ENCODE results near the gene NAIP.
"Not testable (repeated sequence)": the region's sequence is repeated elsewhere in the genome, so short reads cannot be mapped to it uniquely, and the experiment has no call there.

Gene NAIP, protein sequence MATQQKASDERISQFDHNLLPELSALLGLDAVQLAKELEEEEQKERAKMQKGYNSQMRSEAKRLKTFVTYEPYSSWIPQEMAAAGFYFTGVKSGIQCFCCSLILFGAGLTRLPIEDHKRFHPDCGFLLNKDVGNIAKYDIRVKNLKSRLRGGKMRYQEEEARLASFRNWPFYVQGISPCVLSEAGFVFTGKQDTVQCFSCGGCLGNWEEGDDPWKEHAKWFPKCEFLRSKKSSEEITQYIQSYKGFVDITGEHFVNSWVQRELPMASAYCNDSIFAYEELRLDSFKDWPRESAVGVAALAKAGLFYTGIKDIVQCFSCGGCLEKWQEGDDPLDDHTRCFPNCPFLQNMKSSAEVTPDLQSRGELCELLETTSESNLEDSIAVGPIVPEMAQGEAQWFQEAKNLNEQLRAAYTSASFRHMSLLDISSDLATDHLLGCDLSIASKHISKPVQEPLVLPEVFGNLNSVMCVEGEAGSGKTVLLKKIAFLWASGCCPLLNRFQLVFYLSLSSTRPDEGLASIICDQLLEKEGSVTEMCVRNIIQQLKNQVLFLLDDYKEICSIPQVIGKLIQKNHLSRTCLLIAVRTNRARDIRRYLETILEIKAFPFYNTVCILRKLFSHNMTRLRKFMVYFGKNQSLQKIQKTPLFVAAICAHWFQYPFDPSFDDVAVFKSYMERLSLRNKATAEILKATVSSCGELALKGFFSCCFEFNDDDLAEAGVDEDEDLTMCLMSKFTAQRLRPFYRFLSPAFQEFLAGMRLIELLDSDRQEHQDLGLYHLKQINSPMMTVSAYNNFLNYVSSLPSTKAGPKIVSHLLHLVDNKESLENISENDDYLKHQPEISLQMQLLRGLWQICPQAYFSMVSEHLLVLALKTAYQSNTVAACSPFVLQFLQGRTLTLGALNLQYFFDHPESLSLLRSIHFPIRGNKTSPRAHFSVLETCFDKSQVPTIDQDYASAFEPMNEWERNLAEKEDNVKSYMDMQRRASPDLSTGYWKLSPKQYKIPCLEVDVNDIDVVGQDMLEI (N-terminal part only)

DNA sequence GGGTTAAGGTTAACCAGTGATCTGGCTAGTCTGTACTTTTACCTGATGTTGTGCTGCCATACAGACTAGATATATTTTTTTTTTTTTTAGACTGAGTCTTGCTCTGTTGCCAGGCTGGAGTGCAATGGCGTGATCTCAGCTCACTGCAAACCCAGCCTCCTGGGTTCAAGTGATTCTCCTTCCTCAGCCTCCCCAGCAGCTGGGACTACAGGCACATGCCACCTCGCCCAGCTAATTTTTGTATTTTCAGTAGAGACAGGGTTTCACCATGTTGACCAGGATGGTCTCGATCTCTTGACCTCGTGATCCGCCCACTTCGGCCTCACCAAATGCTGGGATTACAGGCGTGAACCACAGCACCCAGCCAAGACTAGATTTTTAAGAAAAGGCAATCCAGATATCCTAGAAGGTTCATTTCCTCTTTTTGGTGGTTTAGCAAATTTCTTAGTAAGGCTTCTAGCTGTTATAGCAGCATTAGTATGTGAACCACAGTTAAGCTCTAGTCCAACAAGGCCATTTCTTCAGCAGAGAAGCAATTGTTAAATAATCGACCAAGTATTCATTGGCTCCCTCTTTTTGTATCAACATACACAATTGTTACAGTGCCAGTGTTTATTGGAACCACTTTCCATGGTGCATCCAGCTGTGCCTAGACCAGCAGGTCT is at the start of gene NAIP:
Gene NAIP (minus strand): TSS at position 51 of the 665 bp plus-strand sequence. CDS start 12,424 bp downstream, outside the sequence.
- in situ Hi-C loops (cut with MboI; ENCODE audit: low pct_unique_long_range_greater_than_20kb, low sequenced_read_pairs), result not testable (repeated sequence)

DNA sequence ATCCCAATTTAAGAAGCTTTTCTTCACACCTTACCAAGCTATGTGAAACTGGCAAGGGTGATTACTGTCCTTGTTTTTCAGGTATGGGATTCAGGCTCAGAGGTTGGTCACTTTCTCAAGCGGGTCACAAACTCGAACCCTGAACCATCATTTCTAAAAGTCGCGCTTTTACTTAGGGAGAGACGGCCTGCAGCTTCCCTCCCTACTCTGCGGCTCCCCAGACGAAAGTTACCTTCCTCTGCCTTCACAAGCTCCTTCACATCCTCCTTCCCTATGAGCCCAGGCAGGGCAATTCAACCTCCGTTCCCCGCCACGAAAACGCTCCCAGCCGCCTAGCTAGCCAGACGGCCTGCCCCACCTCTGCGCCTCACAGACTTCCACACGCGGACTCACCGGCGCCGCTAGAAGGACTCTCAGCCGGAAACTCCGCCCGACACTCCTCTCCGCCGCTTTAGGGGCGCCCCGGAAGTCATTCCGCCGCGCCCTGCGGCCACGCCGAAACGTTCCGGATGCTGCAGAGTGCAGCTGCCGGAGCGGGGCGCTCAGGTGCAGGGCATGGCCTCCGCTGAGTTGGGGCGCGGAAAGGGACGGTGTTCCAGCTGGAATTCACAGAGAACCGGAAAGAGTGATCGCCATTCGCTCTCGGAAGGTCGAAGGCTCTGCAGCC is 42.3 kb upstream of the NAIP start, which contains the start of gene GTF2H2:
Gene GTF2H2 (minus strand): TSS at position 415 of the 667 bp plus-strand sequence. CDS start 4,913 bp downstream, outside the sequence.
- DNase-seq; in situ Hi-C loops (cut with MboI; ENCODE audit: low pct_unique_long_range_greater_than_20kb, low sequenced_read_pairs): not testable (repeated sequence)

More for the DNA sequence above, at the start of gene NAIP:
- not testable (repeated sequence) for DNase-seq

DNA sequence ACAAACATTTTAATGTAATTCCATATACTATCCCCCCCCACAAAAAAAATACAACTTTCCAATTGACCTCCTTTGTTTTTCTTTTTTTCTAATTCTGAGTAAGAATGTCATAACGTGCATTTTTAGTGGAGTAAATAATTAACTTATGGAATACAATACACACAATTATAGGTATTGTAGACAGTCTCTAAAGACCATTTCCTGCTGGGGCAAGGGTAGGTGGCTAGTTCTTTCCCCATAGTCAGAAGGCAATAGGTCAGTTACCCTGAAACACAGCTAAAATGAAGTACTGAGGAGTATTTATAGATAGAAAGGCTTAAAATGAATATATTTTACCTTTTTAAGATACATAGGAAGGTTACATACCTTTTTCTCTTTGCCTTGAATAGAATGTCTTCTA is 36.2 kb upstream of the NAIP start:
- DNase-seq; in situ Hi-C loops (cut with MboI; ENCODE audit: low pct_unique_long_range_greater_than_20kb, low sequenced_read_pairs): not testable (repeated sequence)

DNA sequence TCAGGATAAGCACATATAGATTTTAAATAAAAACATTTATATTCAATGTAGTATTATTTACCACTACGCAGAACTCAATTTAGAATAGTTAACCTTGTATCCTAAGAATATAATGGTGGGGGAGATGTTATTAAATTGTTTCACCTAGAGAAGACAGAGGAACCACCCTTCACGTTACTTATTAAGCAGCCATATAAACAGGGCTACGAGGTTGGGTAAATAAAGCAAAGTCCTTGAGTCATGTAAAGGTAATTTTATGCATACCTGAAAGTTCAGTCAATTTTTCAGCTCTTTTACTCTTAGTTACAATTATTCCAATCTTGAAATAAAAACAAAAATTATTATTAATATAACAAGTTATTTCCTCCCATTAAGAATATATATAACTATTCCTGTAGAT is 34.3 kb upstream of the NAIP start:
- in situ Hi-C loops (cut with MboI; ENCODE audit: low pct_unique_long_range_greater_than_20kb, low sequenced_read_pairs); DNase-seq: not testable (repeated sequence)

DNA sequence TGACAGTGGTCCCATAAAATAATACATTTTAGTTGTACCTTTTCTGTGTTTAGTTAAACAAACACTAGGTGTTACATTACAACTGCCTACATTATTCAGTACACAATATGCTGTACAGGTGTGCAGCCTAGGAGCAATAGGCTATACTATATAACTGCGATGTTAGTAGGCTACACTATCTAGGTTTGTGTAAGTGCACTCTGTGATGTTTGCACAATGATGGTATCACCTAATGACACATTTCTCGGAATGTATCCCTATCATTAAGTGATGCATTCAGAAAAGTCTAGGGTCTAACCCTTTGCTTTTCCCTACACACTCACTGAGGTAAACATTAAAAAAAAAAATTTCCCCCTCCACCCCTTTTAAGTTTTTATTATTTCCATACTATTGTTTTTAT is 19.7 kb upstream of the NAIP start:
- DNase-seq; in situ Hi-C loops (cut with MboI; ENCODE audit: low pct_unique_long_range_greater_than_20kb, low sequenced_read_pairs): not testable (repeated sequence)

DNA sequence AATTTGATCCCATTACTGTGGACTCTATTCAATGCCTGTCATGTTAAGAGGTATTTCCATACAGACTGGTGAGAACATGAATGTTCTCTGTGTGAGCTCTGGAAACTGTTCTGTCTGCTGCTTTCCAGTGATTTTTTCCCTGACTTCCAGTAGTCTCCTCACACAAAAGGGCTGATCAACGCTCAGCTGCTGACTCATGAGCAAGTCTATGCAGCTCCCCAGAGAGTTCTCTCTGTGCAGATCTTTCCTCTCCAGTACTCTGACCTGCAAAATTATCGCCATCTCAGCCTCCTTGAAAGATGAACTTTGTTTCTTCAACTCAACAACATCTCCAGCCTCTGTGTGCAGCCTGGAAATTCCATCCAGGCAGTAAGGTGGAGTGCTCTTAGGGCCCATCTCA is 19.0 kb upstream of the NAIP start:
- DNase-seq; in situ Hi-C loops (cut with MboI; ENCODE audit: low pct_unique_long_range_greater_than_20kb, low sequenced_read_pairs): not testable (repeated sequence)

DNA sequence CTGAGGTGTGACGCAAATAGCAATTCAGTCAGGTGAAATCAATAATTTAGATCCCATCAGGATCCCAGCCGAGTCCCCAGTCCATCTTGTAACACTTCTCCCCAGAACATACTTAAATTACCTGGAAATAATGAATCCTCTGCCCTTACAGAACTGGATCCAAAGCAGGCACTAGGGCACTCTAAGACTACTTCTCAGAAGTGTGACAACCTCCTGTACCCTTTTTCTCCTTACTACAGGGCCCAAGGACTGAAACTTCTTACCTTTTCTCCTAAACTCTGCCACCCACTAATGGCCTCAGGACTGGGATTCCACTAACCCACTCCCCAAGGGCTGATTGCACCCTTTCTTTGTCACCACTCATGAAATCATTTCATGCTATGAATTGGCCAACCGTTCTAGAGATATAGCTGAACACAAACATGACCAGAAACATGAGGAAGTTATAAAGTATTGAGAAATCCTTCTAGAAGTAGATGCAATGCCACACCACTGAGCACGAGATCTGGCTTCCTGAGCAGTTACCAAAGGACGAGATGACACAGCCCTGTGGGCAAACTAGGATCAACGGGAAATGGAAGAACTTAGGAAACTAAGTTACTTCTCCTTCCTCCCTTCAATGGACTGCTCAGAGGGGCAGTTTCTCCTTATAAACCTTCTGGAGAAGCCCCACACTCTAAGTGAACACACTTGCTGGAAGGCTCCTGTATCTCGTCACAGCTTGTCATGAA is 6.1 kb upstream of the NAIP start:
- in situ Hi-C loops (cut with MboI; ENCODE audit: low pct_unique_long_range_greater_than_20kb, low sequenced_read_pairs); DNase-seq: not testable (repeated sequence)

DNA sequence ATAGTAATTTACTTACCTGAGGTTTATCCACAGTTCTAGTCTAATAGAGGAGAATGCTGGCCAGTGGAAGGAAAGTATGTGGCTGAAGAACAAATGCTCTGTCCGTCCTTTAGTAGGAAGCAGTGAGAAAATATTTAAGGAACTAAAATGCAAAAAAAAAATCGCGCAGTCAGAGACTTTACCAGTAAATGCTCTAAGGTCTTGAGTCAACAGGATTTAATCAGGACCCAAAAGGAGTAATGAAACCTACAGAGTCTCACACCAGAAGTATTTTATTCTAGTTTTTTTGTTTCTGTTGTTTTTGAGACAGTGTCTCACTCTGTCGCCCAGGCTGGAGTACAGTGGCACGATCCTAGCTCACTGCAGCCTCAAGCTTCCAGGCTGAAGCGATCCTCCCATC is 4.5 kb downstream of the NAIP start:
- DNase-seq; in situ Hi-C loops (cut with MboI; ENCODE audit: low pct_unique_long_range_greater_than_20kb, low sequenced_read_pairs): not testable (repeated sequence)

DNA sequence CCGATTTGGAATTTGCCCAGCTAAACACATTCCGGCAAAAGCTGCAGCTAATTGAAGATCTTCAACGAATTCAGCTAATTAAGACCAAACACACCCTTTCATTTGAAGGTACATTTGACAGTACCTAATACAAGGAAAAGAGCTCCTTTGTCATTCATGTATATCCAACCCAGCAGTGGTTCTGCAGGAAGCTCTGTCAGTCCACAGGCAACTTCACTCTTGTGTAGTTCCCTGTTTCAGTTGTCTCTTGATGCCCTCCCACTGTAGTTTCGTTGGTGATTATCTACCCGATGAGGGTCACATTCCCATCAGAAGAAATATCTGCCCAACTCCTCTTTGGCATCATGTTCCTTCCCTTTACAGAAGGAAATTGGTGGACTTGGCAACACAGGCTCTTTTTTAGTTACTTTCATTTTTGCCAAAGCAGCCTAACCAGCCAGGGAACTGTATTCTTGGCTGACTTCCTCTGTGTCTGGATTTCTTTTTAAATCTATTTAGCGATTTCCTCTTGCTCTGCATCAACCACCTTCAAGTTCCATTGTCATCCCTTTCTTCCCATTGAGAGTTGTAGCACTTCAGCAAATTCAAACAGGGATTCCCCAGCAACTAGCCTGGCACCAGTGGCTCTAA is 6.6 kb downstream of the NAIP start:
- in situ Hi-C loops (cut with MboI; ENCODE audit: low pct_unique_long_range_greater_than_20kb, low sequenced_read_pairs); DNase-seq: not testable (repeated sequence)

DNA sequence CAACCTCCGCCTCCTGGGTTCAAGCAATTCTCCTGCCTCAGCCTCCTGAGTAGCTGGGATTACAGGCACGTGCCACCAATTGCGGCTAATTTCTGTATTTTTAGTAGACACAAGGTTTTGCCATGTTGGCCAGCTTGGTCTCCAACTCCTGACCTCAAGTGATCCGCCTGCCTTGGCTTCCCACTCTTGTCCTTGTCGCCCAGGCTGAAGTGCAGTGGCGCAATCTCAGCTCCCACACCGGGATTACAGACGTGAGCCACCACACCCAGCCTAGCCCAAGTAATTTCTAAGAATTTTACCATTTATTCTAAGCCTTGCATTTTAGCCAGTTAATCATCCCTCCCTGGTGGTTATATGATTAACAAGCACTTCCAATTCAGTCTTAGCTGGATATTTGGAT is 11.0 kb downstream of the NAIP start:
- in situ Hi-C loops (cut with MboI; ENCODE audit: low pct_unique_long_range_greater_than_20kb, low sequenced_read_pairs), result no loop called here
- no peak for DNase-seq

DNA sequence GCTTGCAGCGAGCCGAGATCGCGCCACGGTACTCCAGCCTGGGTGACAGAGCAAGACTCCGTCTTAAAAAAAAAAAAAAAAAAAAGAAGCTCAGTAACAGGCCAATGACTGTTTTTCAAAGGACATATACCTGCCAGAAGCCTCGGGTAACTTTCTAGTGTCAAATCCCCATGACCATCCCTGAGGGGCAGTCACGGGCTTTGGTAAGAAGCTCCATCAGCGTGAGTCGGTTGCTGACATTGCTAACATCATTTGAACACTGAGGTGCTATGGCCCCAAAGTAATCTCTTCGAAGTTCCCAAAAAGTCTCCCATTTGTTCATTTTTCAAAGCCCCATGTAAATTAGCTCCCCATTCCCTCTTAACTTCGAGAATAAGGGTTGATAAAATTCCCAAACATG is 11.6 kb downstream of the NAIP start:
- in situ Hi-C loops (cut with MboI; ENCODE audit: low pct_unique_long_range_greater_than_20kb, low sequenced_read_pairs), result no loop called here

DNA sequence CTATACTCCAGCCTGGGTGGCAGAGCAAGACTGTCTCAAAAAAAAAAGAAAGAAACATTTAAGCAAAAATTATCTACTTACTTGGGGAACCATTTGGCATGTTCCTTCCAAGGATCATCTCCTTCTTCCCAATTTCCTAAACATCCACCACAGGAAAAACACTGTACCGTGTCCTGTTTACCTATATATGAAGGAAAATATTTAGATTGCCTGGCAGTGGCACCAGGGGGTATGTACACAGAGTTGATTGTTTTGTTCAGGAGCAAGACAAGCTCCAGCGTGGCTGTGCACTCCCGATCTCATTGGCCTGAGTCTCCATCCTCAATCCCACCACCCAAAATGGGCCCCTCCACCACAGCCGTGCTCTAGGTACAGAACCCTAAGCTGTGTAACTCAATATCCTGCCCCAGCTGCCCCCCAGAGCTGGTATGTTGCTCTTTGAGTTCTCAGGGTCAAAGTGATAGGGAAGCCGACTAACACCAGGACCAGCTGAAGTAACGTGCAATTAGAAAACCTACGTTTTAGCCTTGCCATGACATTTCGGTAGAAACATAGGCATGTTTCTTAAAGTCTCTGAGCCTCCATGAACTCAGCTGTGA is 13.8 kb downstream of the NAIP start:
- no peak for DNase-seq
- in situ Hi-C loops (cut with MboI; ENCODE audit: low pct_unique_long_range_greater_than_20kb, low sequenced_read_pairs), result no loop called here

More for the DNA sequence above, 11.6 kb downstream of the NAIP start:
- DNase-seq, result no peak

DNA sequence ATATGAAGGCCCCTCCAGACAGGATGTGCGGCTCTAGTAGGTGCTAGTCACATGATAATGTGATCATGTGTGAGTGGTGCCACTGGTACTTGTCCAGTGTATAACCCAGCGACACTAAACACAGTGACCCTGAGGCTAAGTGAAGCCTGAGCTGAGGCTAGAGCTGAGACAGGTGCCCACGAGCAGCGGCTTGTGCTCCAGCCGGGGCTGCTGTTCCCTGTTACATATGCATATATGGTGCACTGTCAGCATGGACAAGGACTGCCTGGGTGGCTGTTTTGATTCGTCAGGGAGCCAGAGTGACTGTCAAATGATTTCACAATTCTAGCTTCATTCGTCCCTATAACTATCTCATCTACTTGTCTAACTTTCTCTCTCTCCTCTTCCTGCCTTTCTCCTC is 18.2 kb downstream of the NAIP start:
- in situ Hi-C loops (cut with MboI; ENCODE audit: low pct_unique_long_range_greater_than_20kb, low sequenced_read_pairs); DNase-seq: not testable (repeated sequence)

DNA sequence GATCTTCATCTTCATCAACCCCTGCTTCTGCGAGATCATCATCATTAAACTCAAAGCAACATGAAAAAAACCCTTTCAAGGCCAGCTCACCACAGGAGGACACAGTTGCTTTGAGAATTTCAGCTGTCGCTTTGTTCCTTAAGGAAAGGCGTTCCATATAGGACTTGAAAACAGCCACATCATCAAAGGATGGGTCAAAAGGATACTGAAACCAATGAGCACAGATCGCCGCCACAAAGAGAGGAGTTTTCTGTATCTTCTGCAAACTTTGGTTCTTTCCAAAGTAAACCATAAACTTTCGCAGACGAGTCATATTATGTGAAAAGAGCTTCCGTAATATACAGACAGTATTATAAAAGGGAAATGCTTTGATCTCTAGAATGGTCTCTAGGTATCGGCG is 40.3 kb downstream of the NAIP start:
- DNase-seq; in situ Hi-C loops (cut with MboI; ENCODE audit: low pct_unique_long_range_greater_than_20kb, low sequenced_read_pairs): not testable (repeated sequence)

DNA sequence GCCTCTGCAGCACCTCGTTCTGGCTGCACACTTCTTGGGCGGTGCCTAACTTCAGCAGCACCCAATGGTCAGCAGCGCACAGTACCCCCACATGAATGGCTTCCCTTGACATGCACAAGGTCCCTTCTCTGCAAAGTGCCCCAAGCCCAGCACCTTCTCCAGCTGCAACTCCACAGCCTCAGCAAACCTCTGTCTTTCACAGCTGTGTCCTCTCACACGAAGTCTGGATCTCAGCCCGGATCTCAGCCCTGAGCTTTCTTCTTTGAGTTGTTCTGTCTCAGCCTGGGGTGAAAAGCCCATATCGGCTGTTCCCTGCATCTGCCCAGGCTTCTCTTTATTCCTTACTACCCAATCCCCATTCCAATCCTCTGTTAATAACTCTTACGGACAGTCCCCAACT is 57.9 kb downstream of the NAIP start:
- in situ Hi-C loops (cut with MboI; ENCODE audit: low pct_unique_long_range_greater_than_20kb, low sequenced_read_pairs), result not testable (repeated sequence)

DNA sequence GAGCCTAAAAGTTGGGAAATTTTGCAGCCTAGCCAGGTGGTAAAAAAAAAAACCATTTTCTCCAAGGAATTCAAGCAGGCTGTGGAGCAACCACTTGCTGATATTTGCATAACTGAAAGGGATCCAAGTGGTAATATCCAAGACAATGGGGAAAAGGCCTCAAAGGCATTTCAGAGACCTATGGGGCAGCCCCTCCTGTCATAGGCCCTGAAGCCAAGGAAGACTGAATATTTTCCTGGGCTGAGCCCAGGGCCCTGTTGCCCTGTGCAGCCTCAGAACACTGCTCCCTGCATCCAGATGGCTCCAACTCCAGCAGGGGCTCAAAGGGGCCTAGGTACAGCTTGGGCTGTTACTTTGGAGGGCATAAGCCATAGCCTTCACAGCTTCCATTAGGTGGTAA is 60.6 kb downstream of the NAIP start:
- in situ Hi-C loops (cut with MboI; ENCODE audit: low pct_unique_long_range_greater_than_20kb, low sequenced_read_pairs); DNase-seq: not testable (repeated sequence)

More for the DNA sequence above, 57.9 kb downstream of the NAIP start:
- not testable (repeated sequence) for DNase-seq

DNA sequence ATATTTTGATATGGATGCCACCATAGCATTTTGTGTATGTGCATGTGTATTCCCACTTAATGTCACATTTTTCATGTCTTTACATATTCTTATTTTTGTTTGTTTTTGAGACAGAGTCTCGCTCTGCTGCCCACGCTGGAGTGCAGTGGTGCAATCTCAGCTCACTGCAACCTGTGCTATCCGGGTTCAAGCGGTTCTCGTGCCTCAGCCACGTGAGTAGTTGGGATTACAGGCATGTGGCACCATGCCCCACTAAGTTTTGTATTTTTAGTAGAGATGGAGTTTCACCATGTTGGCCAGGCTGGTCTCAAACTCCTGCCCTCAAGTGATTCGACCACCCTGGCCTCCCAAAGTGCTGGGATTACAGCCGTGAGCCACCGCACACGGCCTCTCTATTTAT is 72.1 kb downstream of the NAIP start:
- in situ Hi-C loops (cut with MboI; ENCODE audit: low pct_unique_long_range_greater_than_20kb, low sequenced_read_pairs); DNase-seq: not testable (repeated sequence)

All from KBM-7 (cell line).